A549 (cell line): Measurements from ENCODE around the gene VPS13A.

Source experiments
- CTCF ChIP-seq: fragments of >200 bp; sonication (Bioruptor Twin); formaldehyde crosslinking; IDR thresholded peaks from 3 replicates; pipeline ENCODE4 v1.5.1; 2016
- HOXA7 ChIP-seq: fragments of 250-450 bp; sonication (Bioruptor Pico); IDR thresholded peaks from 2 replicates; pipeline ENCODE4 v1.5.0; 2020; ENCODE audit warnings: mild to moderate bottlenecking, moderate library complexity
- POLR2A ChIP-seq: IDR thresholded peaks from 2 replicates; pipeline ENCODE4 v1.6.1; 2012; ENCODE audit warnings: mild to moderate bottlenecking, low read length
- TF ChIP-seq, protein P1 (sequence below): fragments of 200-600 bp; sonication (generic); IDR thresholded peaks from 2 replicates; pipeline ENCODE4 v1.6.1; 2016; ENCODE audit warnings: antibody characterized with exemption, mild to moderate bottlenecking, moderate library complexity

DNA sequence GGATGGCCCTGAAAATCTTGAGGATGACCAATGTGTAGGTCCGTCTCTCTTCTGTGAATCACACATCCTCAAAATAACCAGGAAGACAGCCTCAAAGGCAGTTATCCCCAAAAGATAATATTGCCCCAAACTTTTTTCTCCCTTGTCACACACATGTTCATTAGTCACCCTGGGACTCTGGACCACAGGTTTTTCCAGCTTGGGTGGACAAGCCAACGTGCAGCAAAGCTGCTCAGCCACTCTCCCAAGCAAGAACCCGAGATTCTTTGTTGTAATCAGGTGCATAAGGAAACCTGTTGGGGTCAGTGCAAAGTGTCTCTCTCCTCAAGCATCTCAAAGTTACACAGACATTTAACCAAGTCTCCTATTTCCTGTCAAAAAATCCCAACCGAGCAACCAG lies 274.2 kb downstream of the VPS13A start:
- TF ChIP-seq POLR2A (no peak), CTCF (no peak), HOXA7 (CRISPR knock-in tag) (no peak)
- TF ChIP-seq, protein P1, sequence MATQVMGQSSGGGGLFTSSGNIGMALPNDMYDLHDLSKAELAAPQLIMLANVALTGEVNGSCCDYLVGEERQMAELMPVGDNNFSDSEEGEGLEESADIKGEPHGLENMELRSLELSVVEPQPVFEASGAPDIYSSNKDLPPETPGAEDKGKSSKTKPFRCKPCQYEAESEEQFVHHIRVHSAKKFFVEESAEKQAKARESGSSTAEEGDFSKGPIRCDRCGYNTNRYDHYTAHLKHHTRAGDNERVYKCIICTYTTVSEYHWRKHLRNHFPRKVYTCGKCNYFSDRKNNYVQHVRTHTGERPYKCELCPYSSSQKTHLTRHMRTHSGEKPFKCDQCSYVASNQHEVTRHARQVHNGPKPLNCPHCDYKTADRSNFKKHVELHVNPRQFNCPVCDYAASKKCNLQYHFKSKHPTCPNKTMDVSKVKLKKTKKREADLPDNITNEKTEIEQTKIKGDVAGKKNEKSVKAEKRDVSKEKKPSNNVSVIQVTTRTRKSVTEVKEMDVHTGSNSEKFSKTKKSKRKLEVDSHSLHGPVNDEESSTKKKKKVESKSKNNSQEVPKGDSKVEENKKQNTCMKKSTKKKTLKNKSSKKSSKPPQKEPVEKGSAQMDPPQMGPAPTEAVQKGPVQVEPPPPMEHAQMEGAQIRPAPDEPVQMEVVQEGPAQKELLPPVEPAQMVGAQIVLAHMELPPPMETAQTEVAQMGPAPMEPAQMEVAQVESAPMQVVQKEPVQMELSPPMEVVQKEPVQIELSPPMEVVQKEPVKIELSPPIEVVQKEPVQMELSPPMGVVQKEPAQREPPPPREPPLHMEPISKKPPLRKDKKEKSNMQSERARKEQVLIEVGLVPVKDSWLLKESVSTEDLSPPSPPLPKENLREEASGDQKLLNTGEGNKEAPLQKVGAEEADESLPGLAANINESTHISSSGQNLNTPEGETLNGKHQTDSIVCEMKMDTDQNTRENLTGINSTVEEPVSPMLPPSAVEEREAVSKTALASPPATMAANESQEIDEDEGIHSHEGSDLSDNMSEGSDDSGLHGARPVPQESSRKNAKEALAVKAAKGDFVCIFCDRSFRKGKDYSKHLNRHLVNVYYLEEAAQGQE: no peak
